NCI-H510A treated with DMSO at 0.1 percent for 48 hours (cell line): ENCODE data around the gene SCAF11.

ENCODE experiments used
- DNase-seq: peaks from one replicate; lab custom pipeline; 2025; lab: John Stamatoyannopoulos, UW

SCAF11 gene

GRCh38 chr12:45913631-45914030, 76.7 kb downstream of the SCAF11 start:
- DNase-seq: no peak

- DNase-seq: peak; percentile 49
These were observed 77.6 kb downstream of the SCAF11 start for GRCh38 chr12:45912774-45913173.

GRCh38 chr12:45909041-45909713, 81.2 kb downstream of the SCAF11 start:
- DNase-seq: no peak

GRCh38 chr12:45907955-45908354, 82.4 kb downstream of the SCAF11 start:
- no peak for DNase-seq

- no peak for DNase-seq
These were observed 92.3 kb downstream of the SCAF11 start for GRCh38 chr12:45898094-45898493.

GRCh38 chr12:45895961-45896360, 94.4 kb downstream of the SCAF11 start:
- no peak for DNase-seq

- DNase-seq: no peak
These were observed 97.1 kb downstream of the SCAF11 start for GRCh38 chr12:45893240-45893639.

GRCh38 chr12:45890276-45890675, 100.1 kb downstream of the SCAF11 start:
- no peak for DNase-seq

- no peak for DNase-seq
These were observed 102.8 kb downstream of the SCAF11 start for GRCh38 chr12:45887544-45887943.

- no peak for DNase-seq
These were observed 103.7 kb downstream of the SCAF11 start for GRCh38 chr12:45886685-45887084.

GRCh38 chr12:45883187-45883586, 107.2 kb downstream of the SCAF11 start:
- DNase-seq: no peak

GRCh38 chr12:45880533-45880932, 109.8 kb downstream of the SCAF11 start:
- DNase-seq: no peak

- DNase-seq: no peak
These were observed 110.9 kb downstream of the SCAF11 start for GRCh38 chr12:45879363-45879895.

GRCh38 chr12:45878630-45879255, 111.6 kb downstream of the SCAF11 start:
- DNase-seq: no peak

GRCh38 chr12:45877069-45877468, 113.3 kb downstream of the SCAF11 start:
- no peak for DNase-seq

GRCh38 chr12:45872446-45872845, 117.9 kb downstream of the SCAF11 start:
- DNase-seq: no peak
